K562 (cell line): ENCODE data around the gene TRIM62. TPM values are rescaled to one million over a fixed set of nuclear protein-coding genes. Genes with fewer than 3 reads are reported as not detected.

Experiments used
- ATAC-seq: fragments of 200-7000 bp; cut with Tn5 transposase; 3 replicates; pipeline ENCODE4 v1.9.1; 2020; ENCODE audit warnings: moderate library complexity
- BruUV-seq: library from RNA; stranded (reverse); fragments of 400-500 nt; replicated peaks from 2 replicates; lab custom pipeline; 2021; lab: Mats Ljungman, UMichigan
- CTCF ChIA-PET: fragments of 300-600 bp; formaldehyde crosslinking; extraction: SDS; loops from one replicate; lab custom pipeline; 2021; ENCODE audit warnings: low intra/inter-chr PET ratio; lab: Yijun Ruan, JAX
- POLR2A ChIA-PET: fragments of 300-600, 350-650 bp; sonication (Branson Sonifier 250); formaldehyde crosslinking; extraction: SDS; loops from one replicate; lab custom pipeline; 2021; ENCODE audit warnings: antibody characterized with exemption, inconsistent platforms; lab: Yijun Ruan, JAX
- DNase-seq, 4 experiments: peaks; one replicate each; pipeline versions ENCODE4 v3.0.0 to v3.0.0-alpha.2; 2011 to 2018; ENCODE audit warnings: low spot score in 3 of 4, mixed read lengths in 3 of 4; ENCODE audit errors: extremely low read depth in 1 of 4
- FAIRE-seq: peaks from 2 replicates; lab custom pipeline; 2011; peaks lifted over from hg19 to GRCh38; lab: Jason Lieb, UNC
- H2AFZ ChIP-seq: 2 replicates; pipeline ENCODE4 v1.6.0; 2011; ENCODE audit warnings: low read depth, low read length, control low read depth, inconsistent platforms
- H3K27ac ChIP-seq: fragments of 200-600 bp; 3 replicates; pipeline ENCODE4 v1.8.0; 2011; ENCODE audit warnings: low read depth, mild to moderate bottlenecking, control low read depth, inconsistent platforms, low read length, moderate library complexity, mixed read lengths; ENCODE audit errors: extremely low read depth
- H3K27me3 ChIP-seq, 2 experiments: fragments of 300-600 bp in 1 of 2; 2 replicates in 1 of 2; 3 replicates in 1 of 2; pipeline versions ENCODE4 v1.6.0 to v1.8.0; 2011; ENCODE audit warnings: inconsistent platforms in 2 of 2, low read length in 2 of 2, mild to moderate bottlenecking in 1 of 2, mixed read lengths in 1 of 2, moderate library complexity in 1 of 2; ENCODE audit not compliant: control insufficient read depth in 2 of 2, insufficient read depth in 2 of 2
- H3K36me3 ChIP-seq: fragments of 300-600 bp; 3 replicates; pipeline ENCODE4 v1.8.0; 2011; ENCODE audit warnings: mild to moderate bottlenecking, low read length, inconsistent platforms; ENCODE audit not compliant: control insufficient read depth, insufficient read depth
- H3K4me1 ChIP-seq, 2 experiments: fragments of 200-600 bp in 1 of 2; replicated peaks in 1 of 2; 2 replicates in 1 of 2; 3 replicates in 1 of 2; pipeline versions ENCODE4 v1.5.1 to v1.8.0; 2011; ENCODE audit warnings: inconsistent platforms in 2 of 2, low read length in 2 of 2, mild to moderate bottlenecking in 1 of 2, mixed read lengths in 1 of 2, moderate library complexity in 1 of 2; ENCODE audit not compliant: control insufficient read depth in 2 of 2, insufficient read depth in 2 of 2
- H3K4me2 ChIP-seq: 2 replicates; pipeline ENCODE4 v1.6.1; 2011; ENCODE audit warnings: low read length, control low read depth, inconsistent platforms, mixed read lengths; ENCODE audit not compliant: insufficient read depth
- H3K4me3 ChIP-seq: fragments of 200-600 bp; sonication (generic), shearing (Covaris generic); 2 replicates; pipeline ENCODE4 v1.5.1; 2016; ENCODE audit warnings: control low read depth, inconsistent platforms
- H3K79me2 ChIP-seq: fragments of 200-600 bp; 3 replicates; pipeline ENCODE4 v1.8.0; 2011; ENCODE audit warnings: low read length, inconsistent platforms; ENCODE audit not compliant: control insufficient read depth, insufficient read depth
- H3K9ac ChIP-seq, 2 experiments: 2 replicates each; pipeline versions ENCODE4 v1.6.0 to v1.6.1; 2011; ENCODE audit warnings: low read depth in 2 of 2, low read length in 2 of 2, control low read depth in 1 of 2, inconsistent platforms in 1 of 2, mild to moderate bottlenecking in 1 of 2, mixed read lengths in 1 of 2; ENCODE audit not compliant: insufficient read depth in 1 of 2
- H3K9me1 ChIP-seq: one replicate; pipeline ENCODE4 v1.6.0; 2011; ENCODE audit warnings: inconsistent platforms, mild to moderate bottlenecking, low read length, moderate library complexity; ENCODE audit not compliant: control insufficient read depth, insufficient read depth
- H3K9me3 ChIP-seq: replicated peaks from 2 replicates; pipeline ENCODE4 v1.5.1; 2011; ENCODE audit warnings: low read depth, low read length, inconsistent platforms; ENCODE audit not compliant: control insufficient read depth, insufficient read depth
- H4K20me1 ChIP-seq: replicated peaks from 2 replicates; pipeline ENCODE4 v1.6.1; 2011; ENCODE audit warnings: low read length, inconsistent platforms, mixed read lengths; ENCODE audit not compliant: control insufficient read depth, insufficient read depth
- CTCF ChIP-seq, 3 experiments: IDR thresholded peaks in 2 of 3; conservative IDR thresholded peaks in 1 of 3; 2 replicates each; pipeline ENCODE4 v1.5.1; 2011 to 2012; ENCODE audit warnings: low read length in 3 of 3, mild to moderate bottlenecking in 3 of 3, control low read depth in 2 of 3, improper control_type of control experiment in 1 of 3, inconsistent platforms in 1 of 3, low read depth in 1 of 3, mixed read lengths in 1 of 3, moderate library complexity in 1 of 3; ENCODE audit not compliant: insufficient read depth in 2 of 3
- EZH2 ChIP-seq: IDR thresholded peaks from 2 replicates; pipeline ENCODE4 v1.6.1; 2012; ENCODE audit warnings: low read depth, mild to moderate bottlenecking, inconsistent platforms, low read length, borderline replicate concordance
- GATAD2B ChIP-seq: fragments of 450-650 bp; IDR thresholded peaks from 2 replicates; pipeline ENCODE4 v1.6.1; 2017; ENCODE audit warnings: mild to moderate bottlenecking, borderline replicate concordance
- GTF2E2 ChIP-seq: fragments of 200-800 bp; sonication (Bioruptor generic); IDR thresholded peaks from 2 replicates; pipeline ENCODE4 v1.6.1; 2016; ENCODE audit warnings: missing genetic modification characterization, missing compliant biosample characterization
- HMBOX1 ChIP-seq: sonication (generic); IDR thresholded peaks from 2 replicates; pipeline ENCODE4 v1.6.1; 2016
- KAT8 ChIP-seq: fragments of 450-650 bp; IDR thresholded peaks from 2 replicates; pipeline ENCODE4 v1.6.1; 2016; ENCODE audit warnings: low read depth, mild to moderate bottlenecking
- MBD1 ChIP-seq: fragments of 250-450 bp; sonication (Bioruptor Pico); IDR thresholded peaks from 2 replicates; pipeline ENCODE4 v1.8.0; 2022; ENCODE audit warnings: inconsistent platforms
- MTF1 ChIP-seq: fragments of 250-450 bp; sonication (Bioruptor Pico); IDR thresholded peaks from 2 replicates; pipeline ENCODE4 v1.9.0; 2021; ENCODE audit warnings: moderate library complexity, mild to moderate bottlenecking, inconsistent platforms, borderline replicate concordance
- POLR3G ChIP-seq: IDR thresholded peaks from 2 replicates; pipeline ENCODE4 v1.6.1; 2011; ENCODE audit not compliant: insufficient read length, insufficient replicate concordance; ENCODE audit errors: extremely low read depth
- PTTG1 ChIP-seq: fragments of 450-650 bp; IDR thresholded peaks from 2 replicates; pipeline ENCODE4 v1.6.1; 2016; ENCODE audit warnings: low read depth, mild to moderate bottlenecking, missing genetic modification characterization, missing compliant biosample characterization
- RBM14 ChIP-seq: fragments of 200-400 bp; formaldehyde crosslinking; IDR thresholded peaks from 2 replicates; pipeline ENCODE4 v1.6.1; 2018; ENCODE audit warnings: low read depth, mild to moderate bottlenecking, low read length, moderate library complexity, borderline replicate concordance; ENCODE audit not compliant: insufficient read depth
- RFX1 ChIP-seq: fragments of 450-650 bp; IDR thresholded peaks from 2 replicates; pipeline ENCODE4 v1.6.1; 2016; ENCODE audit warnings: mild to moderate bottlenecking, moderate library complexity
- SP2 ChIP-seq: IDR thresholded peaks from 2 replicates; pipeline ENCODE4 v1.6.1; 2011; ENCODE audit warnings: mild to moderate bottlenecking, low read depth, low read length, moderate library complexity; ENCODE audit not compliant: poor library complexity, severe bottlenecking; ENCODE audit errors: extremely low read depth
- STAG1 ChIP-seq: sonication (generic); formaldehyde crosslinking; IDR thresholded peaks from 2 replicates; pipeline ENCODE4 v1.5.0; 2020; ENCODE audit warnings: missing genetic modification reagents, borderline replicate concordance
- ZFPM2 ChIP-seq: fragments of 250-450 bp; sonication (Bioruptor Pico); IDR thresholded peaks from 2 replicates; pipeline ENCODE4 v1.5.1; 2022; ENCODE audit warnings: mild to moderate bottlenecking
- ZNF644 ChIP-seq: fragments of 200-800 bp; sonication (Bioruptor generic); IDR thresholded peaks from 2 replicates; pipeline ENCODE4 v1.6.1; 2016; ENCODE audit warnings: low read depth, missing genetic modification characterization, missing compliant biosample characterization
- ZZZ3 ChIP-seq: fragments of 450-650 bp; IDR thresholded peaks from 2 replicates; pipeline ENCODE4 v1.6.1; 2016; ENCODE audit warnings: antibody characterized with exemption, mild to moderate bottlenecking, moderate library complexity
- WGBS: fragments of 100-300 bp; shearing (Covaris generic); methylation state at CpG from one replicate; pipeline ENCODE4 v1.1.6; 2016; ENCODE audit warnings: low coverage, mixed read lengths; ENCODE audit not compliant: insufficient coverage; ENCODE audit errors: missing lambda C conversion rate; 5-methylcytosine and 5-hydroxymethylcytosine counted together
- in situ Hi-C: fragments of 300-500 bp; cut with MboI; formaldehyde crosslinking; loops from 4 replicates; pipeline ENCODE4 v1.15.0; 2018; ENCODE audit warnings: inconsistent platforms, mixed read lengths
- intact Hi-C: fragments of 100-400 bp; cut with micrococcal nuclease; formaldehyde crosslinking; loops from 2 replicates; pipeline ENCODE4 v1.14.2; 2022
- polyA plus RNA-seq, 8 experiments: library from polyadenylated mRNA; depleted of rRNA in 4 of 8; stranded (reverse) in 5 of 8; unstranded in 3 of 8; fragments of >200 nt; fragmentation: Nextera tagmentation in 2 of 8; fragmentation: Illumina TruSeq in 1 of 8; extraction: Ambion mirVana in 2 of 8; extraction: Trizol in 1 of 8; gene quantifications; 2 replicates each; pipeline versions ENCODE4 v1.2.1 to v1.2.3, GENCODE V29; 2011 to 2014; ENCODE audit warnings: inconsistent platforms in 1 of 8, missing spikeins in 1 of 8
- total RNA-seq, 7 experiments: library from RNA; depleted of rRNA in 6 of 7; stranded (reverse); fragments of >200 nt in 6 of 7; fragmentation: Illumina TruSeq in 2 of 7; extraction: Trizol in 2 of 7; gene quantifications; 2 replicates each; pipeline versions ENCODE4 v1.2.1 to v1.2.3, GENCODE V29; 2011 to 2021; ENCODE audit warnings: low replicate concordance in 1 of 7

The TRIM62 gene
- total and polyA plus RNA-seq, 9 of the 15 experiments (the other 6 are each of a cell fraction or from before 2014, with no cell fraction given), result 0.18 to 2.3 (median 0.52) TPM

DNA sequence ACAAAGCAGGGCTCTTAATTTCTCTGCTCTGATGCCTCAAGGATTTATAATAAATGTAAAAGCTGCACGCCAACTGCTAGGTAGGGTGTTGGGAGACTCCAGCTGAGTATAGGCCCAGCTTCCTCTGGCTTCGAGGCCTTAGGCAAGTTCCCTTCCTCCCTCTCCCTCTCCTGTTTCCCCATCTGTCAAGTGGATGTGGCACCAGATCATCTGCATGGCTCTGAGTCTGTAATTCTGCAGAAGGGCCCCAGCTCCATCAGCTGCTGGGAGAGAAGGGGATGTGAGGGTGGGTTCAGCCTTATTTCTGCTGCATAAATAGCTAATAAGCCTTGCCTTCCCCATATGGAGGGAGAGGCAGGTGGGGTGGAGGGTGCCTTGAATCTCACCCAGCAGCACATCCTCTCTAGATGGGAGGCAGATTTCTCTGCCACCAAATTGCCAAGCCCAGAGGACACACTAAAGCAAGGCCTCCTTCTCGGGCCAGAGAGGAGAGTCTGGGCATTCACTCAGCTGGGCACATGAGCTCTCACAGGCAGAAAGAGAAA lies 3.8 kb downstream of the TRIM62 start (continued):
- no peak for TF ChIP-seq MBD1 (CRISPR knock-in tag)
- TF ChIP-seq ZNF644, result no peak

DNA sequence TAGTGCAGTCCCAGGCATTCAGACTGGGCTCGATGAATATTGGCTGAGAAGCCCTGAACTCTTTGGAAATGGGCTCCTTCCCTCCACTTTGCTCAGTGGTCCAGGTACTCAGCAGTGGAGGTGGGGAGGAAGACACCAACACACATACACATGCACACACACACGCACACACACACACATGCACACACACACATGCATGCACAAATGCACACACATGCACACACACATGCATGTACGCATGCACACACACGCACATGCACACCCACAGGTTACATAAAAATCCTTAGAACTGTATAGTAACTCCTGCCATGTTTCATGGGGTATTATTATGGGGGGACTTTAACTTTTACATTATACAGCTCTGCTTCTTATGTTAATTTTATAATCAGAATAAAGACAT lies 5.0 kb downstream of the TRIM62 start:
- intact Hi-C loops, result no loop called here
- FAIRE-seq, result no peak
- in situ Hi-C loops, result no loop called here
- TF ChIP-seq ZZZ3 (no peak), RFX1 (no peak), ZFPM2 (no peak), PTTG1 (tag) (no peak), GTF2E2 (tag) (no peak), HMBOX1 (no peak), KAT8 (no peak), EZH2 (no peak), POLR3G (no peak), GATAD2B (no peak), SP2 (no peak), RBM14 (no peak), MTF1 (CRISPR knock-in tag) (no peak), STAG1 (no peak), CTCF (IDR thresholded peaks at IDR 0.05 in 2 of 3, conservative IDR thresholded peaks at IDR 0.05 in 1 of 3; ENCODE audit: insufficient read depth in 2 of 3, low read depth in 1 of 3, low read length in 3 of 3) (no peak)
- ATAC-seq, result no peak
- Histone ChIP-seq H4K20me1 (peaks cover 9% of the 10 kb centered on the region; the same call in 1 of the 2 replicates), H3K27me3 (peaks cover 0 to 12% of the 10 kb centered on the region in 2 experiments; a peak in 2 of 5 replicates), H3K27ac (no peak overlapping the region), H3K9me3 (no peaks in the 10 kb centered on the region), H3K9ac (no peak overlapping the region), H2AFZ (no peak overlapping the region), H3K4me2 (no peak overlapping the region), H3K79me2 (no peaks in the 10 kb centered on the region), H3K36me3 (no peaks in the 10 kb centered on the region), H3K4me1 (peaks cover 10 to 20% of the 10 kb centered on the region in 2 experiments), H3K4me3 (no peak overlapping the region), H3K9me1 (peaks cover 5% of the 10 kb centered on the region)
- WGBS, result 10% methylated on average over 4 of the region's 4 CpGs
- POLR2A ChIA-PET, result no interaction called here
- BruUV-seq, result no TSS peak
- CTCF ChIA-PET, result no interaction called here
- no peak for DNase-seq
